Astrocyte (in vitro differentiated cells and primary cell): ENCODE measurements around the gene JAM3. TPM values are rescaled to one million over a fixed set of nuclear protein-coding genes. Genes with fewer than 3 reads are reported as not detected.

Experiments used
- DNase-seq: peaks from one replicate; pipeline ENCODE4 v3.0.0-alpha.2; 2010; ENCODE audit warnings: low read depth
- FAIRE-seq: peaks from 2 replicates; lab custom pipeline; 2011; peaks lifted over from hg19 to GRCh38; lab: Jason Lieb, UNC
- H2AFZ ChIP-seq: 2 replicates; pipeline ENCODE4 v1.6.0; 2012; ENCODE audit warnings: low read depth, low read length, inconsistent platforms
- H3K27ac ChIP-seq: 2 replicates; pipeline ENCODE4 v1.5.1; 2011; ENCODE audit warnings: low read depth, low read length, inconsistent platforms
- H3K27me3 ChIP-seq: 2 replicates; pipeline ENCODE4 v1.6.0; 2011; ENCODE audit warnings: low read length, inconsistent platforms; ENCODE audit not compliant: insufficient read depth
- H3K36me3 ChIP-seq: 2 replicates; pipeline ENCODE4 v1.5.1; 2011; ENCODE audit warnings: low read length, inconsistent platforms; ENCODE audit not compliant: insufficient read depth
- H3K4me1 ChIP-seq: 2 replicates; pipeline ENCODE4 v1.5.1; 2011; ENCODE audit warnings: low read length, inconsistent platforms; ENCODE audit not compliant: insufficient read depth
- H3K4me2 ChIP-seq: 2 replicates; pipeline ENCODE4 v1.6.0; 2012; ENCODE audit warnings: low read length, inconsistent platforms
- H3K4me3 ChIP-seq: 2 replicates; pipeline ENCODE4 v1.5.1; 2011; ENCODE audit warnings: low read depth, mild to moderate bottlenecking, low read length, inconsistent platforms; ENCODE audit not compliant: insufficient read depth
- H3K79me2 ChIP-seq: 2 replicates; pipeline ENCODE4 v1.6.0; 2012; ENCODE audit warnings: mild to moderate bottlenecking, low read length, inconsistent platforms; ENCODE audit not compliant: insufficient read depth
- H3K9ac ChIP-seq: 2 replicates; pipeline ENCODE4 v1.6.0; 2012; ENCODE audit warnings: mild to moderate bottlenecking, low read length, inconsistent platforms
- H3K9me3 ChIP-seq: 2 replicates; pipeline ENCODE4 v1.5.1; 2012; ENCODE audit warnings: low read depth, mild to moderate bottlenecking, low read length, inconsistent platforms; ENCODE audit not compliant: insufficient read depth
- H4K20me1 ChIP-seq: 2 replicates; pipeline ENCODE4 v1.6.0; 2012; ENCODE audit warnings: low read length, inconsistent platforms; ENCODE audit not compliant: insufficient read depth
- H3K27ac Mint-ChIP-seq: one replicate; pipeline ENCODE4 v1.8.0; 2021; ENCODE audit warnings: mild to moderate bottlenecking, mixed read lengths; ENCODE audit not compliant: unreplicated experiment
- H3K27me3 Mint-ChIP-seq: one replicate; pipeline ENCODE4 v1.8.0; 2021; ENCODE audit warnings: low read depth, mixed read lengths; ENCODE audit not compliant: unreplicated experiment
- H3K36me3 Mint-ChIP-seq: one replicate; pipeline ENCODE4 v1.8.0; 2021; ENCODE audit warnings: low read depth, mixed read lengths; ENCODE audit not compliant: unreplicated experiment
- H3K4me1 Mint-ChIP-seq: one replicate; pipeline ENCODE4 v1.8.0; 2021; ENCODE audit warnings: low read depth, mixed read lengths; ENCODE audit not compliant: unreplicated experiment
- H3K4me3 Mint-ChIP-seq: one replicate; pipeline ENCODE4 v1.8.0; 2021; ENCODE audit warnings: mild to moderate bottlenecking, moderate library complexity, mixed read lengths; ENCODE audit not compliant: unreplicated experiment
- H3K9me3 Mint-ChIP-seq: one replicate; pipeline ENCODE4 v1.8.0; 2021; ENCODE audit warnings: mild to moderate bottlenecking, mixed read lengths; ENCODE audit not compliant: unreplicated experiment
- CTCF ChIP-seq: IDR thresholded peaks from 2 replicates; pipeline ENCODE4 v1.5.1; 2011; ENCODE audit warnings: low read depth, mild to moderate bottlenecking, inconsistent platforms, low read length, moderate library complexity; ENCODE audit not compliant: insufficient read depth
- EZH2 ChIP-seq: IDR thresholded peaks from 2 replicates; pipeline ENCODE4 v1.6.1; 2012; ENCODE audit warnings: mild to moderate bottlenecking, low read length, inconsistent platforms; ENCODE audit not compliant: insufficient read depth
- total RNA-seq: library from RNA; stranded (reverse); gene quantifications from 2 replicates; pipeline ENCODE4 v1.2.1, GENCODE V29; 2021

The JAM3 gene
- total RNA-seq, 1 donor from 2014 or later, result 88.3 TPM

GRCh38 chr11:134125507-134125906 is 56.6 kb downstream of the JAM3 start:
- Mint-ChIP-seq H3K27ac (peak overlapping the region; percentile 73), H3K36me3 (no peaks in the 10 kb centered on the region), H3K9me3 (no peaks in the 10 kb centered on the region), H3K27me3 (no peaks in the 10 kb centered on the region), H3K4me1 (peaks cover 43% of the 10 kb centered on the region), H3K4me3 (no peak overlapping the region)
- DNase-seq, result peak; percentile 23
- no peaks in the 10 kb centered on the region for H3K36me3 ChIP-seq
- peaks cover 9% of the 10 kb centered on the region for H4K20me1 ChIP-seq
- H3K4me2 ChIP-seq, result peak overlapping the region; percentile 89
- H3K79me2 ChIP-seq, result peaks cover 20% of the 10 kb centered on the region
- peak overlapping the region; percentile 34 for H3K27ac ChIP-seq
- peaks cover 34% of the 10 kb centered on the region for H3K4me1 ChIP-seq
- TF ChIP-seq CTCF (no peak), EZH2 (no peak)
- no peaks in the 10 kb centered on the region for H3K27me3 ChIP-seq
- FAIRE-seq, result peak; percentile 79
- H3K9me3 ChIP-seq, result no peaks in the 10 kb centered on the region
- peak overlapping the region; percentile 57 for H3K4me3 ChIP-seq
- peak overlapping the region; percentile 8 for H2AFZ ChIP-seq
- peak overlapping the region; percentile 32 for H3K9ac ChIP-seq

GRCh38 chr11:134126217-134126822 is 57.4 kb downstream of the JAM3 start:
- peaks cover 35% of the 10 kb centered on the region for H3K4me1 Mint-ChIP-seq
- DNase-seq (peak; percentile 89), FAIRE-seq (peak; percentile 98)
- Histone ChIP-seq H3K36me3 (no peaks in the 10 kb centered on the region), H3K4me1 (peaks cover 25% of the 10 kb centered on the region), H3K4me3 (no peak overlapping the region), H3K27ac (peak overlapping the region; percentile 49), H3K9ac (peak overlapping the region; percentile 32), H3K27me3 (no peaks in the 10 kb centered on the region), H3K9me3 (no peaks in the 10 kb centered on the region), H2AFZ (no peak overlapping the region), H4K20me1 (peaks cover 9% of the 10 kb centered on the region), H3K4me2 (peak overlapping the region; percentile 89), H3K79me2 (peaks cover 20% of the 10 kb centered on the region)
- TF ChIP-seq EZH2, result no peak
- TF ChIP-seq CTCF, result no peak
- no peaks in the 10 kb centered on the region for H3K27me3 Mint-ChIP-seq
- no peaks in the 10 kb centered on the region for H3K36me3 Mint-ChIP-seq
- peak overlapping the region; percentile 73 for H3K27ac Mint-ChIP-seq
- H3K4me3 Mint-ChIP-seq, result no peak overlapping the region
- no peaks in the 10 kb centered on the region for H3K9me3 Mint-ChIP-seq

GRCh38 chr11:134131628-134132244 is 62.9 kb downstream of the JAM3 start:
- peak; percentile 39 for FAIRE-seq
- H3K27ac Mint-ChIP-seq, result no peak overlapping the region

More at GRCh38 chr11:134131628-134132244, 62.9 kb downstream of the JAM3 start:
- H3K4me3 ChIP-seq, result no peak overlapping the region
- H3K36me3 ChIP-seq, result no peaks in the 10 kb centered on the region
- H3K4me1 Mint-ChIP-seq, result peaks cover 19% of the 10 kb centered on the region
- no peak overlapping the region for H3K9ac ChIP-seq
- no peak overlapping the region for H3K27ac ChIP-seq
- no peak for TF ChIP-seq EZH2
- no peak for TF ChIP-seq CTCF
- H3K4me2 ChIP-seq, result no peak overlapping the region
- H3K79me2 ChIP-seq, result peaks cover 13% of the 10 kb centered on the region
- H3K4me1 ChIP-seq, result peaks cover 3% of the 10 kb centered on the region
- no peaks in the 10 kb centered on the region for H3K27me3 Mint-ChIP-seq
- H3K36me3 Mint-ChIP-seq, result no peaks in the 10 kb centered on the region
- H3K4me3 Mint-ChIP-seq, result no peak overlapping the region
- no peaks in the 10 kb centered on the region for H3K27me3 ChIP-seq
- no peaks in the 10 kb centered on the region for H3K9me3 ChIP-seq
- DNase-seq, result no peak
- no peak overlapping the region for H2AFZ ChIP-seq
- peaks cover 2% of the 10 kb centered on the region for H3K9me3 Mint-ChIP-seq
- peaks cover 8% of the 10 kb centered on the region for H4K20me1 ChIP-seq
